KMS-11 (cell line): ENCODE measurements around the gene KIAA2012.

ENCODE experiments used
- H2AFZ ChIP-seq: fragments of 200-600 bp; sonication (generic); 2 replicates; pipeline ENCODE4 v1.6.1; 2016; ENCODE audit warnings: antibody characterized with exemption, mixed run types, low read depth
- H3K27ac ChIP-seq: fragments of 200-600 bp; sonication (generic); 2 replicates; pipeline ENCODE4 v1.6.1; 2016; ENCODE audit warnings: mild to moderate bottlenecking, mixed run types
- H3K27me3 ChIP-seq: fragments of 200-600 bp; sonication (generic); 2 replicates; pipeline ENCODE4 v1.6.1; 2017; ENCODE audit warnings: mild to moderate bottlenecking, low read depth, mixed run types, moderate library complexity; ENCODE audit not compliant: insufficient read depth
- H3K36me3 ChIP-seq: fragments of 200-600 bp; sonication (generic); 2 replicates; pipeline ENCODE4 v1.6.1; 2017; ENCODE audit warnings: mild to moderate bottlenecking, mixed run types; ENCODE audit not compliant: insufficient read depth
- H3K4me1 ChIP-seq: fragments of 200-600 bp; sonication (generic); 2 replicates; pipeline ENCODE4 v1.6.1; 2016; ENCODE audit warnings: mild to moderate bottlenecking, low read depth, mixed run types; ENCODE audit not compliant: poor library complexity, severe bottlenecking
- H3K4me2 ChIP-seq: fragments of 200-600 bp; sonication (generic); 2 replicates; pipeline ENCODE4 v1.7.0; 2016; ENCODE audit warnings: mild to moderate bottlenecking, mixed run types
- H3K4me3 ChIP-seq: fragments of 200-600 bp; sonication (generic); IDR thresholded peaks from 2 replicates; pipeline ENCODE4 v1.6.1; 2017; ENCODE audit warnings: low read depth, low read length, mixed read lengths; ENCODE audit not compliant: insufficient read depth
- H3K79me2 ChIP-seq: fragments of 200-600 bp; sonication (generic); 2 replicates; pipeline ENCODE4 v1.6.1; 2016; ENCODE audit warnings: low read depth, mixed run types; ENCODE audit not compliant: insufficient read depth
- H3K9ac ChIP-seq: fragments of 200-600 bp; sonication (generic); 2 replicates; pipeline ENCODE4 v1.6.1; 2016; ENCODE audit warnings: mild to moderate bottlenecking, mixed run types
- H4K20me1 ChIP-seq: fragments of 200-600 bp; sonication (generic); 2 replicates; pipeline ENCODE4 v1.6.1; 2016; ENCODE audit warnings: mild to moderate bottlenecking, mixed run types; ENCODE audit not compliant: insufficient read depth
- TF ChIP-seq, protein P1 (sequence below): fragments of 200-600 bp; sonication (generic); conservative IDR thresholded peaks from 2 replicates; pipeline ENCODE4 v1.6.1; 2017; ENCODE audit warnings: low read depth, mild to moderate bottlenecking, antibody characterized with exemption, low read length, moderate library complexity, mixed read lengths

The KIAA2012 gene

GRCh38 chr2:202046572-202046971 is 26.5 kb upstream of the KIAA2012 start:
- H3K27me3 ChIP-seq: no peaks in the 10 kb centered on the region

GRCh38 chr2:202049092-202049728 is 23.8 kb upstream of the KIAA2012 start:
- no peak overlapping the region for H3K9ac ChIP-seq
- no peak overlapping the region for H3K27ac ChIP-seq
- TF ChIP-seq, protein P1, sequence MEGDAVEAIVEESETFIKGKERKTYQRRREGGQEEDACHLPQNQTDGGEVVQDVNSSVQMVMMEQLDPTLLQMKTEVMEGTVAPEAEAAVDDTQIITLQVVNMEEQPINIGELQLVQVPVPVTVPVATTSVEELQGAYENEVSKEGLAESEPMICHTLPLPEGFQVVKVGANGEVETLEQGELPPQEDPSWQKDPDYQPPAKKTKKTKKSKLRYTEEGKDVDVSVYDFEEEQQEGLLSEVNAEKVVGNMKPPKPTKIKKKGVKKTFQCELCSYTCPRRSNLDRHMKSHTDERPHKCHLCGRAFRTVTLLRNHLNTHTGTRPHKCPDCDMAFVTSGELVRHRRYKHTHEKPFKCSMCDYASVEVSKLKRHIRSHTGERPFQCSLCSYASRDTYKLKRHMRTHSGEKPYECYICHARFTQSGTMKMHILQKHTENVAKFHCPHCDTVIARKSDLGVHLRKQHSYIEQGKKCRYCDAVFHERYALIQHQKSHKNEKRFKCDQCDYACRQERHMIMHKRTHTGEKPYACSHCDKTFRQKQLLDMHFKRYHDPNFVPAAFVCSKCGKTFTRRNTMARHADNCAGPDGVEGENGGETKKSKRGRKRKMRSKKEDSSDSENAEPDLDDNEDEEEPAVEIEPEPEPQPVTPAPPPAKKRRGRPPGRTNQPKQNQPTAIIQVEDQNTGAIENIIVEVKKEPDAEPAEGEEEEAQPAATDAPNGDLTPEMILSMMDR: no peak
- no peaks in the 10 kb centered on the region for H3K4me1 ChIP-seq
- no peak overlapping the region for H3K4me2 ChIP-seq
- H4K20me1 ChIP-seq: no peaks in the 10 kb centered on the region
- H3K27me3 ChIP-seq: no peaks in the 10 kb centered on the region
- no peaks in the 10 kb centered on the region for H3K36me3 ChIP-seq
- H2AFZ ChIP-seq: no peak overlapping the region
- H3K79me2 ChIP-seq: no peaks in the 10 kb centered on the region
- H3K4me3 ChIP-seq: no peak overlapping the region

More at GRCh38 chr2:202046572-202046971, 26.5 kb upstream of the KIAA2012 start:
- TF ChIP-seq, protein P1: no peak
- Histone ChIP-seq H4K20me1 (no peaks in the 10 kb centered on the region), H3K4me1 (no peaks in the 10 kb centered on the region), H3K4me3 (no peak overlapping the region), H3K79me2 (no peaks in the 10 kb centered on the region), H3K9ac (no peak overlapping the region), H2AFZ (no peak overlapping the region), H3K4me2 (no peak overlapping the region), H3K27ac (no peak overlapping the region), H3K36me3 (no peaks in the 10 kb centered on the region)

DNA sequence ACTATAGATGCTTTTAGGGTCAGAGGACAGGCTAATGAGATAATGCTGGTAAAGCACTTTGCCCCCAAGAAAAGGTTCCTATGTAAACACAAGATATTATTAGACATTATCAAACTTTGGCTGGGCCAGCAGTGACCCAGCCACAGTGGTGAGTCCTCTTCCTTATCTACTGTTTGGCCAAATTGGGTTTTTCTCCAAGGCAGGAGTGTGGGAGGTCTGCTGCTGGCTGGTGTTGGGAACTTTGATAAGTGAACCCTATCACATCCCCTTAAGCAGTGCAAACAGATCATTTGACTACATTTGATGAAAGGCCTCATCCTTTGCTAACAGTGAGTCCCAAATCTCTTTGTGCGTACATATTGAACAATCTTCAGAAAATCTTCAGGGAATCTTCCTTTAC is 23.2 kb upstream of the KIAA2012 start:
- Histone ChIP-seq H3K36me3 (no peaks in the 10 kb centered on the region), H4K20me1 (no peaks in the 10 kb centered on the region), H3K9ac (no peak overlapping the region), H2AFZ (no peak overlapping the region), H3K4me1 (no peaks in the 10 kb centered on the region), H3K27me3 (no peaks in the 10 kb centered on the region), H3K4me3 (no peak overlapping the region), H3K4me2 (no peak overlapping the region), H3K79me2 (no peaks in the 10 kb centered on the region), H3K27ac (no peak overlapping the region)
- TF ChIP-seq, protein P1: no peak

GRCh38 chr2:202050652-202051051 is 22.4 kb upstream of the KIAA2012 start:
- H4K20me1 ChIP-seq: no peaks in the 10 kb centered on the region
- H3K27ac ChIP-seq: no peak overlapping the region
- no peaks in the 10 kb centered on the region for H3K36me3 ChIP-seq
- H2AFZ ChIP-seq: no peak overlapping the region
- H3K4me3 ChIP-seq: no peak overlapping the region
- H3K9ac ChIP-seq: no peak overlapping the region
- no peaks in the 10 kb centered on the region for H3K27me3 ChIP-seq
- no peak overlapping the region for H3K4me2 ChIP-seq
- no peaks in the 10 kb centered on the region for H3K79me2 ChIP-seq
- TF ChIP-seq, protein P1: no peak
- no peaks in the 10 kb centered on the region for H3K4me1 ChIP-seq
